Measurements from ENCODE around the gene MRNIP. TPM values are rescaled to one million over a fixed set of nuclear protein-coding genes. Genes with fewer than 3 reads are reported as not detected.

MRNIP gene
- total RNA-seq, 1 experiment from 2014 or later = 17.7 TPM

DNA sequence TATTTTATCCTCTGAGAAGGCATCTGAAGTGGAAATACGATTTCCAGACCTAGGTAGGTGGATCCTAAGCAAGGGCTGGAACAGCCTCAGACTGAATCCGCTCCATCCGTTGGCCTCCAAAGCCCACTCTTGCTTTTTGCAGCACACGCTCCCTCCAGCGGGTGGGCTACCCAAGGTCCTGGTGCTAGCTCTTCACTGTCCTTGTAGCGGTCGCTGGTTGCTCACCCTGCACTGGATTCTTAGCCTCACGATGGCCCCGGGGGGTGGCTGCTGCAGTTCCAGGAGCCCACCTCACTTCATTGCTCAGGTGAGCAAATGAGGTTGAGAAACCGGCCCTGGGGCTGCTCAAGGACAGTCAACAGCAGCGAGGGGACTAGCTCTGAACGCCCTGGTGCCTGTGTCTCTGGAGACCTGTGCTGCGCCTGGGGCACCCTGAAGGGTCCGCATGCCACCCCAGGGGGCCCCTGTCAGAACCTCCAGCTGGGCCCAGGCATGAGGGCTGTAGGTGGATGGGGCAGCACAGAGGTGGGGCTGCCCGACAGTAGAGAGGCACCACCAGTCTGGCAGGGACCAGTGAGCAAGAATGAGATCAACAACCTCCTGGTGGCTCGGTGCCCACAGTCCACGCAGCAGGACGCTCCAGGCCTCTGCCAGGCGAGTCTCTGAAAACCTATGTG, 56.3 kb downstream of the MRNIP start:
- no peaks in the 10 kb centered on the region for H3K9me3 ChIP-seq (replicated peaks)
- peaks cover 80% of the 10 kb centered on the region for H3K36me3 ChIP-seq
- H3K4me3 ChIP-seq = no peak overlapping the region
- no peak for DNase-seq (ENCODE audit: low read depth in 1 of 2, low spot score in 2 of 2)
- H3K27me3 ChIP-seq (replicated peaks) = no peaks in the 10 kb centered on the region
- no peak overlapping the region for H3K27ac ChIP-seq
- H3K4me1 ChIP-seq (replicated peaks) = peaks cover 18% of the 10 kb centered on the region

DNA sequence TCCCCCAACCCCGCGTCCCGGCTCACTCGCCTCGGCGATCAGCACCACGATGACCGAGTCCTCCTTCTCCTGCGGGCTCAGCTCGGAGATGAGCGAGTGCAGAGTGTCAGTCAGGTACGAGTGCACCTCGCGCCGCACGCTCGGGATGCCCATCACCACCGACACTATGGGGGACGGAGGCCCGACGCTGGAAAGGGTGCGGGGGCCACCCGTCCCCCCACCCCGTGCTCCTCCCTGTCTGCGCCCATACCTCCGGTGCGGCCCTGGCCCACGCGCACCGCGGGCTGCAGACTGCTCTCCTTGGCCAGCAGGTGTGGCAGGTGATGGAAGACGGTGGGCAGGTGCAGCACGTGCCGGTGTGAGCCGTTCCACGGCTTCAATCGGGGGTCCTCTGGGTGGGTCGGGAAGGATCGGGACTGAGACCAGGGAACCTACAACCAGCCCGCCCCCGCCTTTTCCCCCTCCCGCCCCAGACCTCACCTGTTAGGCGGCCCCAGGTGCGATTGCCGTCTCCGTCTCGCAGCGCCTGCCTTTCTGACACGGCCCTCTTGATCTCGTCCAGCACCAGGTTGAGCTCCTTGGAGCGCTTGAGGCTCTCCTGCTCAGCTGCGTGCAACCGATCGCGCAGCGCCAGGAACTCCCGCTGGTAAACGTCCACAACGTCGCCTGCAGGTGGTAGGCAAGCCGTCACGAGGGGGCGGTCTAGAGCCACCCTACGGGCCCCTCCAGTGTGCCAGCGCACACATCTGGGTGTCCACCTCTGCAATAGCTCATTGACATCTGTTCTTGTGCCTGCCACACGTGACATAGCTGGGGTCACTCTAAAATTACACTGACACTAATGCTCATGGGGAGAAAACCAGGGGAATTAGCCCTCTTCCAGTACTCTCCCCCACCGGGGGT, 57.1 kb downstream of the MRNIP start:
- Histone ChIP-seq H3K36me3 (peaks cover 88% of the 10 kb centered on the region), H3K4me3 (no peak overlapping the region), H3K27me3 (replicated peaks) (no peaks in the 10 kb centered on the region), H3K4me1 (replicated peaks) (peaks cover 21% of the 10 kb centered on the region), H3K9me3 (replicated peaks) (no peaks in the 10 kb centered on the region), H3K27ac (no peak overlapping the region)
- DNase-seq (ENCODE audit: low read depth in 1 of 2, low spot score in 2 of 2) = no peak

DNA sequence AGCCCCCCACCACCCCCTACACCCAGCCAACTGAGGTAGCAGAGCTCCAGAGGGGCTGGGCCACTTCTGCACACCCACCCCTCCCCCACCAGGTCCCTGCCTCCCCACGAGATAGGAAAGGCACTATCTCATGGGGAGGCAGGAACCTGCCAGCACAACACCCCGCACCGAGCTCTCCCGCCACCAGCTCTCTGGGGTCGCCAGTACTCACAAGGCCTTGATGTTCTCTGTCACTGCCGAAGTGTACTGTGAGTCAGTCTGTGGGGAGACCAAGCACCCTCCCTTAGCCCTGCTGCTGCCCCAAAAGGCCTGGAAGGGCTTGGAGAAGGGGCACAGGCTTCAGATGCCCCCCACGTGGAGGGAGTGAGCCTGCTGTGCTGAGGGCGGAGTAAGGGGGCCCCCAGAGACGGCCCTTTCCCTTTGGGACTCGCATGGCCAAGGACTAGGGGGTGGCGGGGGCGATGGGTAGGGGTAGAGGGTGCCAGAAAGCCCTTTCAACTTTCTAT, 57.9 kb downstream of the MRNIP start:
- H3K27me3 ChIP-seq (replicated peaks) = no peaks in the 10 kb centered on the region
- no peaks in the 10 kb centered on the region for H3K9me3 ChIP-seq (replicated peaks)
- no peak overlapping the region for H3K27ac ChIP-seq
- DNase-seq (ENCODE audit: low read depth in 1 of 2, low spot score in 2 of 2) = no peak
- peaks cover 91% of the 10 kb centered on the region for H3K36me3 ChIP-seq
- H3K4me3 ChIP-seq = no peak overlapping the region
- H3K4me1 ChIP-seq (replicated peaks) = peaks cover 27% of the 10 kb centered on the region

DNA sequence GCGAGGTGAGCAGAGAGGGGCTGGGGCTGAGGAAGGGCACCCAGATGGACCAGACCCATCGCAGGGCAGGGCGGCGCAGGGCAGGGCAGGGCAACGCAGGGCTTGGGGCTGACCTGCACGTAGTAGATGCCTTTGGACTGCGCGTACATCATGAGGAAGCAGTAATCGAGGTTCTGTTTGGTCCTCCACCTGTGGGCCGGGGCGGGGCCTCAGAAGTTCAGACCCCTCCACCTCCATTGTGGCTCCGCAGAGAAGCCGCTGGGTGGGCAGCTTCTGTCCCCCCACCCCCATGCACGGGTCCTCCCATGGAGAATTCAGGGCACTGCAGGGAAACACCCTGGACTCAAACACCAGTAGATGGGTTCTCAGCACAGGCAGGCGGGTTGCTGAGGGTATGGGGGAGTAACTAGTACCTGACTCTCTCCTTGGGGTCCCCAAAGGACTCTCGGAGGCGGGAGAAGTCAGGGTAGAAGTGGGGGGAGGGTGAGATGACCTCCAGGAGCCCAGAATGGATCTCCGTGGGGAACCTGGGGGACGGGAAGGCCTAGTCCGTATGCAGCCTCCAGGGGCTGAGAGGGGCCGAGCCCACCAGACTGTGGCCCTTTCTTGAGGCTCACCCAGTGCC, 58.4 kb downstream of the MRNIP start:
- Histone ChIP-seq H3K4me3 (no peak overlapping the region), H3K9me3 (replicated peaks) (no peaks in the 10 kb centered on the region), H3K27ac (no peak overlapping the region), H3K4me1 (replicated peaks) (peaks cover 27% of the 10 kb centered on the region), H3K36me3 (peaks cover 86% of the 10 kb centered on the region), H3K27me3 (replicated peaks) (no peaks in the 10 kb centered on the region)
- no peak for DNase-seq (ENCODE audit: low read depth in 1 of 2, low spot score in 2 of 2)

DNA sequence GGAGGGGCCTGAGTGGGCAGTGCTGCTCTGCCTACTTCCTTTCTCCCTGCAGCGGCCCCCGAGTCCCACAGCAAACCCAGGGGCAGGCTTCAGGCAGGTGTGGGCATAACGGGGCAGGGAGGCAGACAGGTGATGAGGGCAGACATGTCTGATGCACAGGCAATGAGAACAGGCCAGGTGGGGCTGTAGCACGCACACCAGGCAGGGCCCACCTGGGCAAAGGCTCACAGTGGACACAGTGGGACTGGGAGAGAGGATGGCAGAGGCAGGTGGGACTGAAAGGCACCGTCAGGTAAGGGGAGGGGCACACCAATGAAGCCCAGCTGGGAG, 59.0 kb downstream of the MRNIP start:
- H3K36me3 ChIP-seq = peaks cover 80% of the 10 kb centered on the region
- no peak for DNase-seq (ENCODE audit: low read depth in 1 of 2, low spot score in 2 of 2)
- H3K4me3 ChIP-seq = no peak overlapping the region
- no peaks in the 10 kb centered on the region for H3K9me3 ChIP-seq (replicated peaks)
- H3K4me1 ChIP-seq (replicated peaks) = peaks cover 24% of the 10 kb centered on the region
- no peak overlapping the region for H3K27ac ChIP-seq
- H3K27me3 ChIP-seq (replicated peaks) = no peaks in the 10 kb centered on the region

DNA sequence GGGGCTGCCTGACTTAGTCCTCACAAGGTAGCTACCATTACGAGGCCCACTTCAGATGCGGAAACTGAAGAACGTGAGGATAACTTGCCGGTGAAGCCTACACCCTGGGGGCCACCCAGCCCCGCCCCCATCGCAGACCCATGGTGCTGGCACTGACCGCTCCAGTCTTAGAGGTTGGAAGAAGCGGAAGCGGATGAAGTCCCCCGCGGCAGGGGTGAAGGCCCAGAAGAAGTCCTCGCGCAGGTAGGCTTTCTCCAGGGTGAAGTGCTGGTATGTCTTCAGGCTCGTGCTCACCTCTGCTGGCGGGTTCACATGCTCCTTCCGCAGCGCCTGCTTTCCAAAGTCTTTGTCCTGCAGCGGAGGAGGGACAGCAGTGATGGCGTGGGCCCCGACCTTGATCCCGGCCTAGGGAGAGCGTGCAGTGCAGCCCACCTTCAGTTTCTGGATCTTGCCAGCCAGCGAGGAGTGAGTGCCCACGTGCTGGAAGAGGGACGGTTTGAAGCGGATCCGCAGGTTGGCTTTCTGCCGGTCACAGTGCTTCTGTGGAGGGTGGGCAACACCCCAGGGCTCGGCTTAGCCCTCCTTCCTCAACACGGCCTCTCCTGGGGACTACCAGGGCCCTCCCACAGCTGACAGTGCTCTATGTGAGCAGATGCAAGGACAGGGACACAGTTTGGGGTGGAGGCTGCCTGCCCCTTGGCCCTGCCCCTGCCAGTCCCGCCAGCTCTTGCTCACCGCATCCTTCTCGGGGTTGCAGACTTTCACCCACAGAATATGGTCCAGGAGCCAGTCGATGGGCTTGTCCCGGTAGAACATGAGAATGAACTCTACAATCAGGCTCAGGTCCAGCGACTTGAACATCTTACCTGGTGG, 59.6 kb downstream of the MRNIP start:
- no peaks in the 10 kb centered on the region for H3K27me3 ChIP-seq (replicated peaks)
- peaks cover 74% of the 10 kb centered on the region for H3K36me3 ChIP-seq
- DNase-seq (ENCODE audit: low read depth in 1 of 2, low spot score in 2 of 2) = no peak
- H3K4me1 ChIP-seq (replicated peaks) = peaks cover 19% of the 10 kb centered on the region
- no peak overlapping the region for H3K4me3 ChIP-seq
- H3K27ac ChIP-seq = no peak overlapping the region
- H3K9me3 ChIP-seq (replicated peaks) = no peaks in the 10 kb centered on the region

DNA sequence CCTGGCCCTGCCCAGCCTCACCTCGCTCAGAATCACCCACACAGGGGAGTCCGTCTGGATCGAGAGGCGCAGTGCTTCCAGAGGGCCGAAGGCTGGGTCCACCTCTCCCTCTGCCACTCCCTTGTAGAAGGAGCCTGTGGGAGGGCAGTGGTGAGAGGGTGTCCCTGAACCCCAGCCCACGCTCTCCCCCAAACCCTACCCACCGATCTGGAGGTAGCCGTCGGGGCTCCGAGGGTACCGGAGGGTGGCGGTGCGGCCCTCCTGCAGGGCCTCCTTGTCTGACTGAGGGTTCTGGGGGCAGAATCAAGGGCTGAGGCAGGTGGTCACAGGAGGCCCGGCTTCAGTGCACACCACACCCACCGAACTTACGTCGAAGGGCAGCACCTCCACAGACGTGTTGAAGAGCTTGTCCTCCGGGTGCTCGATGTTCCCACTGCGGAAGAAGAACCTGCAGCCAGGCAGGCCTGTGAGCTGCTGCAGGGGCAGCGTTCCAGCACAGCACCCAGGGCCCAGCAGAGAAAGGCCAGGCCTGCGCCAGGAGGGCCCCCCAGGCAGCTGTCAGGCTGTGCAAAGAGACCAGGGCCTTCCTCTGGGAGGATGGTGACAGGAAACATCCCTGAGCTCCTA, 60.4 kb downstream of the MRNIP start:
- H3K36me3 ChIP-seq = peaks cover 70% of the 10 kb centered on the region
- no peaks in the 10 kb centered on the region for H3K9me3 ChIP-seq (replicated peaks)
- H3K4me3 ChIP-seq = no peak overlapping the region
- peaks cover 15% of the 10 kb centered on the region for H3K4me1 ChIP-seq (replicated peaks)
- H3K27me3 ChIP-seq (replicated peaks) = no peaks in the 10 kb centered on the region
- no peak for DNase-seq (ENCODE audit: low read depth in 1 of 2, low spot score in 2 of 2)
- no peak overlapping the region for H3K27ac ChIP-seq

DNA sequence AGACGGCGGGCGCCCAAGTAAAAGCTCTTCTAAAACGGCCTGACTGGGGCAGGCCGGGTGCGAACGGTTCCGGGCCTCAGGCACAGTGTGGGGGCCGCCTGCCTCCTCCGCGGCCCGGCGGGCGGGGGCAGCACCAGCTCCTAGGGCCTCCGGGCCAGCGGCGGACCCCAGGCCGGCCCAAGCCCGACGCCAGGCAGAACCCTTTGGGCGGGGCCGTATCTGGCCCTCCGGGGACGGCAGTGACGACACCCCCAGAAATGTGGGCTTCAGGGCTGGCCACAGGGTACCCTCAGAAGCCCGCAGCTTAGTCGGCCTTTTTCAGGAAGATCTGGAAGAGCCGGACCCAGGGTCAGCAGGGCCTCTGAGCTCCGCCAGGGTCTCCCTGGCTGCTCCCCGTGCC, 60.9 kb downstream of the MRNIP start:
- H3K27ac ChIP-seq = no peak overlapping the region
- peaks cover 65% of the 10 kb centered on the region for H3K36me3 ChIP-seq

DNA sequence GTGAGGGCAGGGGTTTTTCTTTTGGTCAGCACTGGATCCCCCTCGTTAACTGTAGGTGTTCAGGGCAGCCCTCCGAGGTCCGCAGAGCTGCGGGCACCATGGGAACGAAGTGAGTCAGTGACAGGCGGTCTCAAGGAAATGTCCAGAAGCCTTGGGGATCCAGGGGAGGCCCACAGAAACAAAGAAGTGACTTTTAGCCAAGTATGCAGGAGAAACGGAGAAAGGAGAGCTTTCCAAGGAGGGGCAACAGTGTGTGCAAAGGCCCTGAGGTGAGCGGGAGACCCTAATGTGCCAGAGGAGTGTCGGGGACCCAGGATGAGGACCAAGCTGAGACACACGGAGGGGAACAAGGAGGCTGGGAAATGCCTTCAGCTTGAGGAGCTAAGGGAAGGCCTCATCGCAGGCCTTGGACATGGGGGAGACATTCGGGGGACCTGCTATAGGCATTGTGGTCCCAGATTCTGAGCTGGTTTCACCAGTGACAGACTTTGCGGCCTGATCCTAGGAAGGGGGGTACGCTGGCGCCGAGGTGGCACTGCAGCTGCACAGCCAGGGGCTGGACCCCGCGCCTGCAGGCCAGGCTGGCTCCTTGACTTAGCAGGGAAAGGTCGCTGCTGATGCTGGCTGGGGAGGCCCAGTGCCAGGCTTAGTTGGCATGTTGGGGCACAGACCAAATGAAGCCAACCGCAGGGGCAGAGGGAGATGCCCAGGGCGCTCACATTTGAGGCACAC, 61.6 kb downstream of the MRNIP start:
- H3K27ac ChIP-seq = no peak overlapping the region
- H3K27me3 ChIP-seq (replicated peaks) = no peaks in the 10 kb centered on the region
- H3K9me3 ChIP-seq (replicated peaks) = no peaks in the 10 kb centered on the region
- H3K4me1 ChIP-seq (replicated peaks) = peaks cover 15% of the 10 kb centered on the region
- H3K36me3 ChIP-seq = peaks cover 58% of the 10 kb centered on the region
- peak overlapping the region; percentile 50 for H3K4me3 ChIP-seq
- DNase-seq (ENCODE audit: low read depth in 1 of 2, low spot score in 2 of 2) = no peak

More for the DNA sequence above, 60.9 kb downstream of the MRNIP start:
- H3K27me3 ChIP-seq (replicated peaks) = no peaks in the 10 kb centered on the region
- DNase-seq (ENCODE audit: low read depth in 1 of 2, low spot score in 2 of 2) = no peak
- H3K9me3 ChIP-seq (replicated peaks) = no peaks in the 10 kb centered on the region
- H3K4me3 ChIP-seq = no peak overlapping the region
- H3K4me1 ChIP-seq (replicated peaks) = peaks cover 15% of the 10 kb centered on the region

DNA sequence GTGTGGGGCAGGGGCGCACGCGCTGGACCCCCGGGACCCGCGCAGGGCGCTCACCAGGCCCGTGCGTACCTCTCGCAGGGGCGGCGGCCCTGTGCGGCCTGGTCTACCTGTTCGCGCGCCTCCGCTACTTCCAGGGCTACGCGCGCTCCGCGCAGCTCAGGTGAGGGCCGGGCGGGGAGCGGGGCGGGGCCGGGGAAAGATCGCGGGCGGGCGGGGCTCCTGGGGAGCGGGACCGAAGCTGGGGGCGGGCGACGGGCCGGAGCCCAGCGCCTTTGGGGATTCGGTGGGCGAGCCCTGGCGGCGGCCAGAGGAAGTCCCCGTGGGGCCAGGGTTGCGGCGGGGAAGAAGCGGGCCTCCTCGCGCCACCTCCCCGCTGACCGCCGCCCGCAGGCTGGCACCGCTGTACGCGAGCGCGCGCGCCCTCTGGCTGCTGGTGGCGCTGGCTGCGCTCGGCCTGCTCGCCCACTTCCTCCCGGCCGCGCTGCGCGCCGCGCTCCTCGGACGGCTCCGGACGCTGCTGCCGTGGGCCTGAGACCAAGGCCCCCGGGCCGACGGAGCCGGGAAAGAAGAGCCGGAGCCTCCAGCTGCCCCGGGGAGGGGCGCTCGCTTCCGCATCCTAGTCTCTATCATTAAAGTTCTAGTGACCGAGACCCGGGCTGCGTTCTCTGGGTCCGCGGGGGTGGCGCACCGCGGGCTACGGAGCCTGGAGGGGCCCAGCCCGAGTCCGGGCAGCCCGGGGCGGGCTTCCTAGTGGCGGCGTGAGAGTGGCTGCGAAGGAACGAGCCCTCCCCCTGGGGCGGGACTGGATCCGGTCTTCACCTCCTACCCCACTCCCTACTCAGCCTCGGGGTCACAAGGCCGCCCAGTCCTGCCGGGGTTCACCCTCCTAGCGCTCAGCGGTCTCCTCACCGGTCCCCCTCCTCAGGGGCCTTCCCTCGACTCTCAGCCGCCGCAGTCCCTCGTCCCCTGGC, 62.5 kb downstream of the MRNIP start:
- peaks cover 15% of the 10 kb centered on the region for H3K4me1 ChIP-seq (replicated peaks)

DNA sequence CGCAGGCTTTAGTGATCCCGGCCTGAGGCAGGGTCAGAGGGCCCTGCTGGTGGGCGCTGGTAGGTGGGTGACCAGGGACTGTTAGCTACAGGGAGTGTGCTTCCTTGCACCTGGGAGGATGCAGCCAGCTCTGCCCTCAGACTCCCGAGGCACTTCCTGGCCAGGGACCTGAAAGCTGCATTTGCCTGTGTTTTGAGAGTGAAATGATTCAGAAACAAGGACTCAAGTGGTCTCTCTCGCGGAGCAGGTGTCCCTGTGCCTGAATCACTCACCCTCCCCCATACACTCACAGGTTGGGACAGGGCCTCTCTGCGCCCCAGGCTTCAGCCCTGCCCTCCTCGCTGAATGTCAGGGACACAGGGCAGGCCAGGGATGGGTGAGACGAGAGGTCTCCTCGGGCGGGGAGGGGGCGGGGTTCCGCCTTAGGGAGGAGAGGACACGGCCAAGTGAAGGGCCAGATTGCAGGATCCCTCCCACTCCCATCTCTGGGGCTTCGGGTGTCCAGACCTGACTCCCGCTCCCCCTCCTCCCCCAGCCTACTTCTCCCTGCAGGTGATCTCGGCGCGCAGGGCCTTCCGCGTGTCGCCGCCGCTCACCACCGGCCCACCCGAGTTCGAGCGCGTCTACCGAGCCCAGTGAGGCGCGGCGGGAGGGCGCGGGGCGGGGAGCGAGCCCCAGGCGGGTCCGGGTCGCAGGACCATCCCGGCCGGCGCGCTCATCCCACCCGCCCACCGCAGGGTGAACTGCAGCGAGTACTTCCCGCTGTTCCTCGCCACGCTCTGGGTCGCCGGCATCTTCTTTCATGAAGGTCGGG, 63.4 kb downstream of the MRNIP start:
- H3K27ac ChIP-seq = no peak overlapping the region

More for the DNA sequence above, 62.5 kb downstream of the MRNIP start:
- peak overlapping the region; percentile 50 for H3K4me3 ChIP-seq
- peaks cover 51% of the 10 kb centered on the region for H3K36me3 ChIP-seq
- no peaks in the 10 kb centered on the region for H3K9me3 ChIP-seq (replicated peaks)
- H3K27ac ChIP-seq = peak overlapping the region; percentile 50
- peak; percentile 90 to 95 for DNase-seq (ENCODE audit: low read depth in 1 of 2, low spot score in 2 of 2)
- H3K27me3 ChIP-seq (replicated peaks) = no peaks in the 10 kb centered on the region

More for the DNA sequence above, 63.4 kb downstream of the MRNIP start:
- H3K36me3 ChIP-seq = peaks cover 42% of the 10 kb centered on the region
- H3K4me3 ChIP-seq = peak overlapping the region; percentile 50
- H3K4me1 ChIP-seq (replicated peaks) = peaks cover 15% of the 10 kb centered on the region
- peak in 1 of 2 experiments; percentile 53 for DNase-seq (ENCODE audit: low read depth in 1 of 2, low spot score in 2 of 2)
- no peaks in the 10 kb centered on the region for H3K27me3 ChIP-seq (replicated peaks)
- no peaks in the 10 kb centered on the region for H3K9me3 ChIP-seq (replicated peaks)
